Measurements from ENCODE around the gene BMPER. TPM values are rescaled to one million over a fixed set of nuclear protein-coding genes. Genes with fewer than 3 reads are reported as not detected.

Gene BMPER
- polyA plus RNA-seq, 1 donor from 2014 or later = 2.1 TPM

DNA sequence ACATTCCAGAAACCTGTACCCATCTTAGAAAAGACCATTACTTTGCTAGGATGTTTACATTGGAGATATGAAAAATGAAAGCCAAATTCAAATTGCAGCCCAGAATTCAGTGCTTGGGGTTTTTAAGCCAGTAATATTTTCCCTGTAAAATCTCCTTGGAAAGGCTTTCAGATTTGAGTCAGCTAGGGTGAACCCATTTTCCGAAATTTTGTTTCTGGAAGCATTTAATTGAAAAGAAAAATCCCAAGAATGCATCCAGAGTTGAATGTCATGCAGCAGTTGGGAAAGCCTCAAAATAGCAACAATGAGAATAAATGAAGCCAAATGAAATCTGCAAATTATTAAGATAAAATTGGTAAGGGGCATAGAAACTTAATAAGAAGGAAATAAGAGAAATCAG lies 106.4 kb downstream of the BMPER start:
- no peaks in the 10 kb centered on the region for H3K79me2 ChIP-seq (replicated peaks; ENCODE audit: insufficient read depth, low read length)
- H3K36me3 ChIP-seq (ENCODE audit: insufficient read depth, low read length) = no peaks in the 10 kb centered on the region
- TF ChIP-seq SMC3 (conservative IDR thresholded peaks at IDR 0.05; ENCODE audit: poor library complexity) (no peak), EP300 (conservative IDR thresholded peaks at IDR 0.05; ENCODE audit: poor library complexity, severe bottlenecking) (no peak), RAD21 (conservative IDR thresholded peaks at IDR 0.05) (no peak), MXI1 (conservative IDR thresholded peaks at IDR 0.05; ENCODE audit: poor library complexity, severe bottlenecking) (no peak), TAF1 (IDR thresholded peaks at IDR 0.05; ENCODE audit: low read depth) (no peak), EZH2 (IDR thresholded peaks at IDR 0.05; ENCODE audit: borderline replicate concordance, insufficient read depth, low read length, poor library complexity, severe bottlenecking) (no peak), POLR2AphosphoS5 (IDR thresholded peaks at IDR 0.05) (no peak)
- TF ChIP-seq, protein P1, sequence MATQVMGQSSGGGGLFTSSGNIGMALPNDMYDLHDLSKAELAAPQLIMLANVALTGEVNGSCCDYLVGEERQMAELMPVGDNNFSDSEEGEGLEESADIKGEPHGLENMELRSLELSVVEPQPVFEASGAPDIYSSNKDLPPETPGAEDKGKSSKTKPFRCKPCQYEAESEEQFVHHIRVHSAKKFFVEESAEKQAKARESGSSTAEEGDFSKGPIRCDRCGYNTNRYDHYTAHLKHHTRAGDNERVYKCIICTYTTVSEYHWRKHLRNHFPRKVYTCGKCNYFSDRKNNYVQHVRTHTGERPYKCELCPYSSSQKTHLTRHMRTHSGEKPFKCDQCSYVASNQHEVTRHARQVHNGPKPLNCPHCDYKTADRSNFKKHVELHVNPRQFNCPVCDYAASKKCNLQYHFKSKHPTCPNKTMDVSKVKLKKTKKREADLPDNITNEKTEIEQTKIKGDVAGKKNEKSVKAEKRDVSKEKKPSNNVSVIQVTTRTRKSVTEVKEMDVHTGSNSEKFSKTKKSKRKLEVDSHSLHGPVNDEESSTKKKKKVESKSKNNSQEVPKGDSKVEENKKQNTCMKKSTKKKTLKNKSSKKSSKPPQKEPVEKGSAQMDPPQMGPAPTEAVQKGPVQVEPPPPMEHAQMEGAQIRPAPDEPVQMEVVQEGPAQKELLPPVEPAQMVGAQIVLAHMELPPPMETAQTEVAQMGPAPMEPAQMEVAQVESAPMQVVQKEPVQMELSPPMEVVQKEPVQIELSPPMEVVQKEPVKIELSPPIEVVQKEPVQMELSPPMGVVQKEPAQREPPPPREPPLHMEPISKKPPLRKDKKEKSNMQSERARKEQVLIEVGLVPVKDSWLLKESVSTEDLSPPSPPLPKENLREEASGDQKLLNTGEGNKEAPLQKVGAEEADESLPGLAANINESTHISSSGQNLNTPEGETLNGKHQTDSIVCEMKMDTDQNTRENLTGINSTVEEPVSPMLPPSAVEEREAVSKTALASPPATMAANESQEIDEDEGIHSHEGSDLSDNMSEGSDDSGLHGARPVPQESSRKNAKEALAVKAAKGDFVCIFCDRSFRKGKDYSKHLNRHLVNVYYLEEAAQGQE (IDR thresholded peaks at IDR 0.05; ENCODE audit: borderline replicate concordance) = no peak
- TF ChIP-seq, protein P2, sequence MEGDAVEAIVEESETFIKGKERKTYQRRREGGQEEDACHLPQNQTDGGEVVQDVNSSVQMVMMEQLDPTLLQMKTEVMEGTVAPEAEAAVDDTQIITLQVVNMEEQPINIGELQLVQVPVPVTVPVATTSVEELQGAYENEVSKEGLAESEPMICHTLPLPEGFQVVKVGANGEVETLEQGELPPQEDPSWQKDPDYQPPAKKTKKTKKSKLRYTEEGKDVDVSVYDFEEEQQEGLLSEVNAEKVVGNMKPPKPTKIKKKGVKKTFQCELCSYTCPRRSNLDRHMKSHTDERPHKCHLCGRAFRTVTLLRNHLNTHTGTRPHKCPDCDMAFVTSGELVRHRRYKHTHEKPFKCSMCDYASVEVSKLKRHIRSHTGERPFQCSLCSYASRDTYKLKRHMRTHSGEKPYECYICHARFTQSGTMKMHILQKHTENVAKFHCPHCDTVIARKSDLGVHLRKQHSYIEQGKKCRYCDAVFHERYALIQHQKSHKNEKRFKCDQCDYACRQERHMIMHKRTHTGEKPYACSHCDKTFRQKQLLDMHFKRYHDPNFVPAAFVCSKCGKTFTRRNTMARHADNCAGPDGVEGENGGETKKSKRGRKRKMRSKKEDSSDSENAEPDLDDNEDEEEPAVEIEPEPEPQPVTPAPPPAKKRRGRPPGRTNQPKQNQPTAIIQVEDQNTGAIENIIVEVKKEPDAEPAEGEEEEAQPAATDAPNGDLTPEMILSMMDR (IDR thresholded peaks at IDR 0.05; ENCODE audit: poor library complexity, severe bottlenecking) = no peak

DNA sequence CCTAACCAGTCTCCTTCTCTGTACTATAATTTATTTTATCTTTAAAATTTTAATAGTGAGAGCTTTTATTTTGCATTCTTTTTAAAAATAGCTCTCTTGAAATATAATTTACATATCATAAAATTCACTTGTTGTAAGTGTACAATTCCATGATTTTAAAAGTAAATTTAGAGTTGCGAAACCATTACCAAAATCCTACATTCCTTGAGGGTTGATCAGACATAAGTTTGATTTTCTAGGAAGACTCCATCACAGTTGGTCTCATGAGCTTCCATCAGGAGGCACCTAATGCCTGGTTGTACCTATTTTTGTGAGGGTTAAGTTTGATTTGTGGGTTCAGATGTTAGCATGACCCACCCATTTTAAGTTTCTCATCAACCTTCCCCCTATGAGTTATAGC lies 108.1 kb downstream of the BMPER start:
- no peaks in the 10 kb centered on the region for H3K36me3 ChIP-seq (ENCODE audit: insufficient read depth, low read length)
- no peaks in the 10 kb centered on the region for H3K27me3 ChIP-seq (ENCODE audit: insufficient read depth, low read depth, low read length)
- no peak overlapping the region for H3K9ac ChIP-seq (ENCODE audit: low read length)
- H3K27ac ChIP-seq (ENCODE audit: low read length) = no peak overlapping the region
- H3F3A ChIP-seq (ENCODE audit: insufficient read depth, low read length, poor library complexity, severe bottlenecking) = no peaks in the 10 kb centered on the region
- H3K9me3 ChIP-seq (ENCODE audit: low read length) = no peaks in the 10 kb centered on the region
- no peak overlapping the region for H3K4me3 ChIP-seq (ENCODE audit: low read length)
- H3K4me2 ChIP-seq (ENCODE audit: low read length) = no peak overlapping the region
- H3K79me2 ChIP-seq (replicated peaks; ENCODE audit: insufficient read depth, low read length) = no peaks in the 10 kb centered on the region
- TF ChIP-seq TAF1 (IDR thresholded peaks at IDR 0.05; ENCODE audit: low read depth) = no peak
- no peak for TF ChIP-seq MXI1 (conservative IDR thresholded peaks at IDR 0.05; ENCODE audit: poor library complexity, severe bottlenecking)
- TF ChIP-seq, protein P2 (IDR thresholded peaks at IDR 0.05; ENCODE audit: poor library complexity, severe bottlenecking) = no peak
- no peak for TF ChIP-seq RAD21 (conservative IDR thresholded peaks at IDR 0.05)
- TF ChIP-seq SMC3 (conservative IDR thresholded peaks at IDR 0.05; ENCODE audit: poor library complexity) = no peak
- no peak for TF ChIP-seq POLR2AphosphoS5 (IDR thresholded peaks at IDR 0.05)
- no peak for TF ChIP-seq EZH2 (IDR thresholded peaks at IDR 0.05; ENCODE audit: borderline replicate concordance, insufficient read depth, low read length, poor library complexity, severe bottlenecking)
- no peak for TF ChIP-seq EP300 (conservative IDR thresholded peaks at IDR 0.05; ENCODE audit: poor library complexity, severe bottlenecking)
- TF ChIP-seq, protein P1 (IDR thresholded peaks at IDR 0.05; ENCODE audit: borderline replicate concordance) = no peak
- H4K20me1 ChIP-seq (ENCODE audit: insufficient read depth) = no peaks in the 10 kb centered on the region
- H2AFZ ChIP-seq (ENCODE audit: low read depth, low read length) = no peak overlapping the region
- no peaks in the 10 kb centered on the region for H3K9me2 ChIP-seq (ENCODE audit: insufficient read depth, low read length)

More for the DNA sequence above, 106.4 kb downstream of the BMPER start:
- Histone ChIP-seq H3K9ac (ENCODE audit: low read length) (no peak overlapping the region), H3K9me2 (ENCODE audit: insufficient read depth, low read length) (no peaks in the 10 kb centered on the region), H3K4me2 (ENCODE audit: low read length) (no peak overlapping the region), H3K9me3 (ENCODE audit: low read length) (no peaks in the 10 kb centered on the region), H3K4me3 (ENCODE audit: low read length) (no peak overlapping the region), H4K20me1 (ENCODE audit: insufficient read depth) (no peaks in the 10 kb centered on the region), H3K27ac (ENCODE audit: low read length) (no peak overlapping the region), H3K27me3 (ENCODE audit: insufficient read depth, low read depth, low read length) (no peaks in the 10 kb centered on the region), H2AFZ (ENCODE audit: low read depth, low read length) (no peak overlapping the region), H3F3A (ENCODE audit: insufficient read depth, low read length, poor library complexity, severe bottlenecking) (no peaks in the 10 kb centered on the region)

Measured in neural cell (in vitro differentiated cells).